DOHH2 (cell line): ENCODE measurements around the gene NUP93.

Experiments used
- H3F3A ChIP-seq: fragments of 200-600 bp; sonication (generic), shearing (Covaris generic); 2 replicates; pipeline ENCODE4 v1.6.0; 2016; ENCODE audit warnings: antibody characterized with exemption, mild to moderate bottlenecking; ENCODE audit not compliant: control insufficient read depth, insufficient read depth
- H3K27ac ChIP-seq: fragments of 200-600 bp; sonication (generic); 2 replicates; pipeline ENCODE4 v1.5.1; 2014; ENCODE audit warnings: low read depth, mild to moderate bottlenecking, low read length, moderate library complexity
- H3K27me3 ChIP-seq: fragments of 200-600 bp; sonication (generic); 2 replicates; pipeline ENCODE4 v1.6.1; 2014; ENCODE audit warnings: mild to moderate bottlenecking, low read length, mixed read lengths; ENCODE audit not compliant: control insufficient read depth
- H3K36me3 ChIP-seq: fragments of 200-600 bp; sonication (generic); 2 replicates; pipeline ENCODE4 v1.6.1; 2014; ENCODE audit warnings: mild to moderate bottlenecking, low read length, moderate library complexity, mixed read lengths; ENCODE audit not compliant: control insufficient read depth
- H3K4me1 ChIP-seq: fragments of 200-600 bp; sonication (generic); 2 replicates; pipeline ENCODE4 v1.6.1; 2014; ENCODE audit warnings: mild to moderate bottlenecking, low read length, mixed read lengths; ENCODE audit not compliant: control insufficient read depth
- H3K4me2 ChIP-seq: fragments of 200-600 bp; sonication (generic); 2 replicates; pipeline ENCODE4 v1.6.0; 2014; ENCODE audit warnings: mild to moderate bottlenecking, low read length, moderate library complexity
- H3K4me3 ChIP-seq: fragments of 200-600 bp; sonication (generic); 2 replicates; pipeline ENCODE4 v1.5.1; 2014; ENCODE audit warnings: mild to moderate bottlenecking, low read length, mixed read lengths
- H3K79me2 ChIP-seq: fragments of 200-600 bp; sonication (generic); 2 replicates; pipeline ENCODE4 v1.6.1; 2014; ENCODE audit warnings: mild to moderate bottlenecking, low read length, mixed read lengths; ENCODE audit not compliant: control insufficient read depth
- H3K9me2 ChIP-seq: fragments of 200-600 bp; sonication (generic); replicated peaks from 2 replicates; pipeline ENCODE4 v1.6.1; 2014; ENCODE audit warnings: mild to moderate bottlenecking, low read length, mixed read lengths; ENCODE audit not compliant: control insufficient read depth
- H3K9me3 ChIP-seq: fragments of 200-600 bp; sonication (generic); 2 replicates; pipeline ENCODE4 v1.6.1; 2014; ENCODE audit warnings: antibody characterized with exemption, low read length, mixed read lengths; ENCODE audit not compliant: control insufficient read depth, insufficient read depth
- H4K20me1 ChIP-seq: fragments of 200-600 bp; sonication (generic); 2 replicates; pipeline ENCODE4 v1.6.0; 2014; ENCODE audit warnings: low read depth, mild to moderate bottlenecking, antibody characterized with exemption, low read length, moderate library complexity; ENCODE audit not compliant: control insufficient read depth, insufficient read depth
- CTCF ChIP-seq: fragments of 200-600 bp; sonication (generic); IDR thresholded peaks from one replicate; pipeline ENCODE4 v1.5.1; 2014; ENCODE audit warnings: antibody characterized with exemption, mild to moderate bottlenecking, low read depth, low read length; ENCODE audit not compliant: poor library complexity, severe bottlenecking
- EZH2phosphoT487 ChIP-seq: fragments of 200-600 bp; sonication (generic); IDR thresholded peaks from 2 replicates; pipeline ENCODE4 v1.6.1; 2017; ENCODE audit warnings: borderline replicate concordance, mild to moderate bottlenecking, antibody characterized with exemption, low read length, moderate library complexity, mixed read lengths

NUP93 gene

GRCh38 chr16:56771558-56772279 is 41.8 kb downstream of the NUP93 start:
- H3K4me2 ChIP-seq = no peak overlapping the region
- no peaks in the 10 kb centered on the region for H3K9me2 ChIP-seq
- no peaks in the 10 kb centered on the region for H3K4me1 ChIP-seq
- H3K36me3 ChIP-seq = peaks cover 4% of the 10 kb centered on the region; the same call in 1 of the 2 replicates
- H3K4me3 ChIP-seq = no peak overlapping the region
- no peaks in the 10 kb centered on the region; the same call in 1 of the 2 replicates for H4K20me1 ChIP-seq
- H3K79me2 ChIP-seq = peaks cover 33% of the 10 kb centered on the region
- H3K27ac ChIP-seq = no peak overlapping the region
- no peaks in the 10 kb centered on the region for H3F3A ChIP-seq
- H3K9me3 ChIP-seq = no peaks in the 10 kb centered on the region
- TF ChIP-seq EZH2phosphoT487 = no peak
- no peak for TF ChIP-seq CTCF
- H3K27me3 ChIP-seq = no peaks in the 10 kb centered on the region

- Histone ChIP-seq H3K27ac (no peak overlapping the region), H3K4me3 (no peak overlapping the region), H3K9me2 (no peaks in the 10 kb centered on the region), H3K27me3 (no peaks in the 10 kb centered on the region), H3K36me3 (no peaks in the 10 kb centered on the region), H3K4me1 (no peaks in the 10 kb centered on the region), H3F3A (no peaks in the 10 kb centered on the region), H3K9me3 (no peaks in the 10 kb centered on the region), H3K4me2 (no peak overlapping the region), H4K20me1 (no peaks in the 10 kb centered on the region; the same call in 1 of the 2 replicates), H3K79me2 (peaks cover 33% of the 10 kb centered on the region)
- TF ChIP-seq CTCF (no peak), EZH2phosphoT487 (no peak)
Measured at GRCh38 chr16:56773532-56773931, 43.6 kb downstream of the NUP93 start.

GRCh38 chr16:56774016-56774680 is 44.2 kb downstream of the NUP93 start:
- Histone ChIP-seq H3K4me2 (no peak overlapping the region), H3K27ac (no peak overlapping the region), H3F3A (no peaks in the 10 kb centered on the region), H3K4me1 (no peaks in the 10 kb centered on the region), H3K9me2 (no peaks in the 10 kb centered on the region), H3K79me2 (peaks cover 33% of the 10 kb centered on the region), H3K9me3 (no peaks in the 10 kb centered on the region), H3K4me3 (no peak overlapping the region), H3K36me3 (no peaks in the 10 kb centered on the region), H3K27me3 (no peaks in the 10 kb centered on the region), H4K20me1 (no peaks in the 10 kb centered on the region; the same call in 1 of the 2 replicates)
- TF ChIP-seq CTCF = no peak
